ENCODE measurements around the gene NTMT2.

The NTMT2 gene

GRCh38 chr1:170125269-170125668 lies 20.5 kb upstream of the NTMT2 start:
- TF ChIP-seq, protein P1, sequence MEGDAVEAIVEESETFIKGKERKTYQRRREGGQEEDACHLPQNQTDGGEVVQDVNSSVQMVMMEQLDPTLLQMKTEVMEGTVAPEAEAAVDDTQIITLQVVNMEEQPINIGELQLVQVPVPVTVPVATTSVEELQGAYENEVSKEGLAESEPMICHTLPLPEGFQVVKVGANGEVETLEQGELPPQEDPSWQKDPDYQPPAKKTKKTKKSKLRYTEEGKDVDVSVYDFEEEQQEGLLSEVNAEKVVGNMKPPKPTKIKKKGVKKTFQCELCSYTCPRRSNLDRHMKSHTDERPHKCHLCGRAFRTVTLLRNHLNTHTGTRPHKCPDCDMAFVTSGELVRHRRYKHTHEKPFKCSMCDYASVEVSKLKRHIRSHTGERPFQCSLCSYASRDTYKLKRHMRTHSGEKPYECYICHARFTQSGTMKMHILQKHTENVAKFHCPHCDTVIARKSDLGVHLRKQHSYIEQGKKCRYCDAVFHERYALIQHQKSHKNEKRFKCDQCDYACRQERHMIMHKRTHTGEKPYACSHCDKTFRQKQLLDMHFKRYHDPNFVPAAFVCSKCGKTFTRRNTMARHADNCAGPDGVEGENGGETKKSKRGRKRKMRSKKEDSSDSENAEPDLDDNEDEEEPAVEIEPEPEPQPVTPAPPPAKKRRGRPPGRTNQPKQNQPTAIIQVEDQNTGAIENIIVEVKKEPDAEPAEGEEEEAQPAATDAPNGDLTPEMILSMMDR (conservative IDR thresholded peaks at IDR 0.05) = no peak
- TF ChIP-seq ZFX (IDR thresholded peaks at IDR 0.05) = no peak
- no peak overlapping the region for H3K27ac ChIP-seq

- TF ChIP-seq, protein P1 (conservative IDR thresholded peaks at IDR 0.05) = no peak
- TF ChIP-seq ZFX (IDR thresholded peaks at IDR 0.05) = no peak
- no peak overlapping the region for H3K27ac ChIP-seq
These were observed 19.1 kb upstream of the NTMT2 start for GRCh38 chr1:170126696-170127095.

GRCh38 chr1:170131450-170131849 lies 14.3 kb upstream of the NTMT2 start:
- no peak overlapping the region for H3K27ac ChIP-seq

DNA sequence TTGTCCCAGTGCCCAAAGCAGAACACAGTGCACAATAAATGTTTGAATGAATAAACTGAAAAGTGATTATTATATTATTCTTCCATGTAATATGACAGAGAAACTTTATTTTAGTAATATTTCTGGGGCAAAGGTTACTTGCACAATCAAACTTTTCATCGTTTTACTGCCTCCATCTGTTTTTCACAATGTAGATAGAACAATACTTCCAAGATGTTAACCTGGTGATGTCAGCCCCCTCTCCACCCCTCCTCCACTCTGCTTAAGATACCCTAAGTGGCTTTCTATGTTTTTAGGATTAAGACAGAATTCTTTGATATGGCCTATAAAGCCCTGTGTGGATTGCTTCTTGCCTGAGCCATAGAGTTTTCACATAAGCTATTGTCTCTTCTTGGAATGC lies 13.8 kb upstream of the NTMT2 start:
- no peak overlapping the region for H3K27ac ChIP-seq
- no peak for TF ChIP-seq ZFX (IDR thresholded peaks at IDR 0.05)
- TF ChIP-seq, protein P1 (conservative IDR thresholded peaks at IDR 0.05) = no peak

More at GRCh38 chr1:170131450-170131849, 14.3 kb upstream of the NTMT2 start:
- TF ChIP-seq, protein P1 (conservative IDR thresholded peaks at IDR 0.05) = no peak
- no peak for TF ChIP-seq ZFX (IDR thresholded peaks at IDR 0.05)

GRCh38 chr1:170133766-170134495 lies 11.8 kb upstream of the NTMT2 start:
- TF ChIP-seq, protein P1 (conservative IDR thresholded peaks at IDR 0.05) = no peak
- TF ChIP-seq ZFX (IDR thresholded peaks at IDR 0.05) = no peak
- H3K27ac ChIP-seq = no peak overlapping the region

DNA sequence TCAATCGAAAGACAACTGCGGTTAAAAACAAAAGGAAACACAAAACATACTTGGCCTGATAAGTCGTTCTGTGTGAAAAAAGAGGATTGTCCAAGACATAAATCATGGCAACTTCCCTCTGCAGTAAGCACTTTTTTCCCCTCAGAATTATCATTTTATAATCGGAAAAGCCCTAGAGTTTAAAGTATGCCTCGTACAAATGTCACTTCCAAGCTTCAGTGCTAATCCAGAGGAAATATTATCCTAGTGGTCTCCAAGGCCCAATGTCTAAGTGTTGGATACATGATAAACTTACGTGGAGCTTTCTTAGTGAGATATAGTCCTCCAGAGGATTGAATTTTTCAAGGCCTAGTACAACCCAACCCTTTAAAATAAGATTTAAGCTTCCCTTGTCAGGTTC lies 11.2 kb upstream of the NTMT2 start:
- TF ChIP-seq, protein P1 (conservative IDR thresholded peaks at IDR 0.05) = no peak
- TF ChIP-seq ZFX (IDR thresholded peaks at IDR 0.05) = no peak
- H3K27ac ChIP-seq = no peak overlapping the region

DNA sequence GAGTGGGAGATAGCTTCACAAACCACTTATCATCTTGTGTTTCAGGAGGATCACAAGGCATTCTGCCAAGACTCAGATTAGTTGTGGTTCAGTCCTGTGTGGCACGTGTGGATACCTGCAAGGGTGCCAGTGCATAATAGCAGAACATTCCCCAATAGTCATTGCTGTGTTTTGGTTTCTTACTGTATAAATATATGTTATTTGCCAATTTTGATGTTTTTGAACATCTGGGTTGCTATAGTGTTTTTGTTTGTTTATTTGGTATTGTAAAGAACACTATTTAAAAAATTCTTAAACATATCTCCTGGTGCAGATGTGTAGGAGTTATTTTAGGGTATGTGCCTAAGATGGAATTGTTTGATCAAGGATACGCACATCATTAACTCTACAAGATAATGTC lies 5.4 kb upstream of the NTMT2 start:
- no peak for TF ChIP-seq ZFX (IDR thresholded peaks at IDR 0.05)
- TF ChIP-seq, protein P1 (conservative IDR thresholded peaks at IDR 0.05) = no peak
- no peak overlapping the region for H3K27ac ChIP-seq
